Measurements from ENCODE around the gene NPFFR1.

NPFFR1 gene

GRCh38 chr10:70212879-70213278, 70.9 kb downstream of the NPFFR1 start:
- DNase-seq, result no peak

- DNase-seq, result no peak
Measured at GRCh38 chr10:70212277-70212676, 71.5 kb downstream of the NPFFR1 start.

GRCh38 chr10:70206762-70207161, 77.0 kb downstream of the NPFFR1 start:
- DNase-seq, result no peak

GRCh38 chr10:70201105-70201504, 82.7 kb downstream of the NPFFR1 start:
- DNase-seq, result no peak

- no peak for DNase-seq
Measured at GRCh38 chr10:70198696-70199466, 84.9 kb downstream of the NPFFR1 start.

Data from CD4-positive, alpha-beta T cell treated with Interferon gamma for 1 hour (primary cell).